HG03066 (cell line): ENCODE results near the gene ARPC1B.
"Not testable (repeated sequence)": the region's sequence is repeated elsewhere in the genome, so short reads cannot be mapped to it uniquely, and the experiment has no call there.

ENCODE experiments used
- ATAC-seq: cut with Tn5 transposase; IDR thresholded peaks from one replicate; pipeline ENCODE4 v1.9.1; 2021; ENCODE audit warnings: low read depth; ENCODE audit not compliant: unreplicated experiment

The ARPC1B gene

GRCh38 chr7:99374111-99375064 lies at the start of gene ARPC1B:
TSS of gene ARPC1B (plus strand) at chr7:99374730. CDS start at chr7:99385715, 10,985 bp downstream.
- ATAC-seq = peak; percentile 59

GRCh38 chr7:99325001-99325493 lies 49.5 kb upstream of the ARPC1B start:
- ATAC-seq = no peak

- peak; percentile 87 for ATAC-seq
Measured at GRCh38 chr7:99325592-99326407, 48.7 kb upstream of the ARPC1B start, which contains the start of gene ARPC1A. TSS of gene ARPC1A (plus strand) at chr7:99325898. CDS start at chr7:99333354, 7,456 bp downstream.

GRCh38 chr7:99326408-99326782 lies 48.1 kb upstream of the ARPC1B start:
- ATAC-seq = no peak

GRCh38 chr7:99330314-99330961 lies 44.1 kb upstream of the ARPC1B start:
- ATAC-seq = not testable (repeated sequence)

GRCh38 chr7:99331002-99331401 lies 43.5 kb upstream of the ARPC1B start:
- ATAC-seq = no peak

GRCh38 chr7:99339595-99339994 lies 34.9 kb upstream of the ARPC1B start:
- ATAC-seq = no peak

- no peak for ATAC-seq
Measured at GRCh38 chr7:99340659-99341058, 33.9 kb upstream of the ARPC1B start.

- no peak for ATAC-seq
Measured at GRCh38 chr7:99344061-99344647, 30.4 kb upstream of the ARPC1B start.

GRCh38 chr7:99350641-99351040 lies 23.9 kb upstream of the ARPC1B start:
- not testable (repeated sequence) for ATAC-seq

GRCh38 chr7:99352247-99352646 lies 22.3 kb upstream of the ARPC1B start:
- no peak for ATAC-seq

GRCh38 chr7:99355098-99355497 lies 19.4 kb upstream of the ARPC1B start:
- ATAC-seq = no peak

- no peak for ATAC-seq
Measured at GRCh38 chr7:99357701-99358490, 16.6 kb upstream of the ARPC1B start.

GRCh38 chr7:99358521-99358920 lies 16.0 kb upstream of the ARPC1B start:
- not testable (repeated sequence) for ATAC-seq

GRCh38 chr7:99359465-99360154 lies 14.9 kb upstream of the ARPC1B start:
- ATAC-seq = no peak

- ATAC-seq = no peak
Measured at GRCh38 chr7:99362801-99363200, 11.7 kb upstream of the ARPC1B start.

- ATAC-seq = no peak
Measured at GRCh38 chr7:99363286-99363685, 11.2 kb upstream of the ARPC1B start.

- ATAC-seq = no peak
Measured at GRCh38 chr7:99365318-99366141, 9.0 kb upstream of the ARPC1B start.
